Amniotic stem cell (primary cell): Measurements from ENCODE around the gene ZNF783.
"Not testable (repeated sequence)": the region's sequence is repeated elsewhere in the genome, so short reads cannot be mapped to it uniquely, and the experiment has no call there.

Experiments
- DNase-seq: peaks from one replicate; lab custom pipeline; 2025; lab: John Stamatoyannopoulos, UW

The ZNF783 gene

DNA sequence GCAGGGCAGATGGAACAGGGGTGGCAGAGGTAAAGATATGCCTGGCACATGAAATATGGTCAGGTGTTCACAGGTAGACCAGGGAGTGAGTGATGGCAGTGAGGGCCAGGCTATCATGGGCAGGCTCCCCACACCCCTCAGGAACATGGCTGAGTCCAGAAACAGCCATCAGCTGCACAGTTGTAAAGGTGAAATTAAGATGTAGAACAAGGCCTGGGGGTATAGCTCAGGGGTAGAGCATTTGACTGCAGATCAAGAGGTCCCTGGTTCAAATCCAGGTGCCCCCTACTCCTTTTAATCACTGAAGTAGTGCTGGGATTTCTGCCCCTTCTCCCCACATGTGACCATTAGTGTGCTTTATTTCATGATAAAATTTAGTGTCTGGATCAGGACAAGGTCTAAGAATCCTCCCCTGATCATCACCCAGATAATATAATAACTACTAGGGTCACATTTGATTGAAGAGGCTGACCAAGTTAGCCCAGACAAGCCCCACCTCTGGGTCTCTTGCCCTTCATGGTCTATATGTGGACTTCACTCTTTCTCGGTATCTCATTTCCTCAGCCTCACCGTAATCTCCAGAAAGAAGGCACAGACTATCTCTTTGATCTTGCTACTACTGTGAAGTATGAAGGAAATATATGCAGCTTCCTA is 69.0 kb downstream of the ZNF783 start:
- DNase-seq = no peak

- DNase-seq = not testable (repeated sequence)
Measured at GRCh38 chr7:149332602-149333320, 70.8 kb downstream of the ZNF783 start.

DNA sequence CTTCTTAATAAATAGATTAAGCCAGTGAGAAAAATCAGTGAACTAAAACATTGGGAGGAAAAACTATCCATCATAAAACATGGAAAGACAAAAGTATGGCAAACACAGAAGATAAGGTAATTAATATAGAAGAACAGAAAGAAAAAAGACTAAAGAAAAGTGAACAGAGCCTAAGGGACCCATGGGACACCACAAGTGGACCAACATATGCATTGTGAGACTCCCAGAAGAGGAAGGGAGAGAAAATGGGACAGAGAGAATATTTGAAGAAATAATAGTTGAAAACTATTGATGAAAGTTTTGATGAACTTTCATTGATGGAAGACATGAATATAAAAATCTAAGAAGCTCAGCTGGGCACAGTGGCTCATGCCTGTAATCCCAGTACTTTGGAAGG is 71.3 kb downstream of the ZNF783 start:
- no peak for DNase-seq

- DNase-seq = no peak
Measured at GRCh38 chr7:149334219-149334618, 72.2 kb downstream of the ZNF783 start.
